HepG2 (cell line): ENCODE results near the gene CCDC154. TPM values are rescaled to one million over a fixed set of nuclear protein-coding genes. Genes with fewer than 3 reads are reported as not detected.

Source experiments
- polyA plus RNA-seq, 8 experiments: library from polyadenylated mRNA; depleted of rRNA in 3 of 8; stranded (reverse) in 7 of 8; unstranded in 1 of 8; fragments of >200 nt; fragmentation: Illumina TruSeq in 4 of 8; extraction: Trizol in 4 of 8; gene quantifications; 2 replicates each; pipeline versions ENCODE4 v1.2.1 to v1.2.3, GENCODE V29; 2011 to 2016; ENCODE audit warnings: low read depth in 4 of 8, missing spikeins in 1 of 8, mixed read lengths in 1 of 8; ENCODE audit not compliant: insufficient read depth in 1 of 8
- total RNA-seq, 5 experiments: library from RNA; depleted of rRNA; stranded (reverse); fragments of >200 nt; fragmentation: Illumina TruSeq; extraction: Trizol; gene quantifications; 2 replicates each; pipeline ENCODE4 v1.2.3, GENCODE V29; 2016; ENCODE audit warnings: low read depth in 1 of 5

The CCDC154 gene
- total and polyA plus RNA-seq, 2 of the 13 experiments (the other 11 are each of a cell fraction or from before 2014, with no cell fraction given) = 0.92 to 1.5 TPM

Other genes starting within 250 kb of the CCDC154 start
- not detected in 2 replicates for gene TPSG1, start 219.3 kb downstream of the CCDC154 start, total RNA-seq (2016; rRNA removed; fragmentation: Illumina TruSeq; extraction: Trizol)
- gene TPSG1, start 219.3 kb downstream of the CCDC154 start, polyA plus RNA-seq (2011; rRNA removed) = not detected in 2 replicates
- not detected in 2 replicates for gene TPSB2, start 214.4 kb downstream of the CCDC154 start, total RNA-seq (2016; rRNA removed; fragmentation: Illumina TruSeq; extraction: Trizol)
- 0.14 TPM in 1 of 2 replicates, not detected in the other for gene TPSB2, start 214.4 kb downstream of the CCDC154 start, polyA plus RNA-seq (2011; rRNA removed)
- not detected in 2 replicates for gene TPSAB1, start 203.9 kb downstream of the CCDC154 start, total RNA-seq (2016; rRNA removed; fragmentation: Illumina TruSeq; extraction: Trizol)
- 0.05 and 0.12 TPM in 2 replicates for gene TPSAB1, start 203.9 kb downstream of the CCDC154 start, polyA plus RNA-seq (2011; rRNA removed)
- gene TPSD1, start 188.5 kb downstream of the CCDC154 start, total RNA-seq (2016; rRNA removed; fragmentation: Illumina TruSeq; extraction: Trizol) = not detected in 2 replicates
- not detected in 2 replicates for gene TPSD1, start 188.5 kb downstream of the CCDC154 start, polyA plus RNA-seq (2011; rRNA removed)
- 75.8 and 87.9 TPM in 2 replicates for gene UBE2I, start 134.9 kb downstream of the CCDC154 start, total RNA-seq (2016; rRNA removed; fragmentation: Illumina TruSeq; extraction: Trizol)
- gene UBE2I, start 134.9 kb downstream of the CCDC154 start, polyA plus RNA-seq (2011; rRNA removed) = 79.5 and 98.9 TPM in 2 replicates
- gene BAIAP3, start 110.9 kb downstream of the CCDC154 start, total RNA-seq (2016; rRNA removed; fragmentation: Illumina TruSeq; extraction: Trizol) = 2.0 and 3.2 TPM in 2 replicates
- gene BAIAP3, start 110.9 kb downstream of the CCDC154 start, polyA plus RNA-seq (2011; rRNA removed) = 5.7 and 9.1 TPM in 2 replicates
- 45.1 and 51.0 TPM in 2 replicates for gene TSR3, start 92.7 kb downstream of the CCDC154 start, total RNA-seq (2016; rRNA removed; fragmentation: Illumina TruSeq; extraction: Trizol)
- gene TSR3, start 92.7 kb downstream of the CCDC154 start, polyA plus RNA-seq (2011; rRNA removed) = 24.2 and 26.2 TPM in 2 replicates
- 8.8 and 22.7 TPM in 2 replicates for gene GNPTG, start 92.6 kb downstream of the CCDC154 start, total RNA-seq (2016; rRNA removed; fragmentation: Illumina TruSeq; extraction: Trizol)
- 71.1 and 79.9 TPM in 2 replicates for gene GNPTG, start 92.6 kb downstream of the CCDC154 start, polyA plus RNA-seq (2011; rRNA removed)
- gene UNKL, start 29.9 kb downstream of the CCDC154 start, total RNA-seq (2016; rRNA removed; fragmentation: Illumina TruSeq; extraction: Trizol) = 11.0 and 17.6 TPM in 2 replicates
- gene UNKL, start 29.9 kb downstream of the CCDC154 start, polyA plus RNA-seq (2011; rRNA removed) = 10.4 and 13.4 TPM in 2 replicates
- gene UQCC4, start 23.8 kb downstream of the CCDC154 start, total RNA-seq (2016; rRNA removed; fragmentation: Illumina TruSeq; extraction: Trizol) = 29.6 and 29.9 TPM in 2 replicates
- 17.6 and 19.2 TPM in 2 replicates for gene UQCC4, start 23.8 kb downstream of the CCDC154 start, polyA plus RNA-seq (2011; rRNA removed)
- gene PERCC1, start 13.5 kb downstream of the CCDC154 start, total RNA-seq (2016; rRNA removed; fragmentation: Illumina TruSeq; extraction: Trizol) = 0.15 TPM in 1 of 2 replicates, not detected in the other
- not detected in 2 replicates for gene PERCC1, start 13.5 kb downstream of the CCDC154 start, polyA plus RNA-seq (2011; rRNA removed)
- 9.8 and 25.1 TPM in 2 replicates for gene CLCN7, start 30.5 kb upstream of the CCDC154 start, total RNA-seq (2016; rRNA removed; fragmentation: Illumina TruSeq; extraction: Trizol)
- gene CLCN7, start 30.5 kb upstream of the CCDC154 start, polyA plus RNA-seq (2011; rRNA removed) = 24.6 and 33.6 TPM in 2 replicates
- not detected in 2 replicates for gene PTX4, start 44.4 kb upstream of the CCDC154 start, total RNA-seq (2016; rRNA removed; fragmentation: Illumina TruSeq; extraction: Trizol)
- gene PTX4, start 44.4 kb upstream of the CCDC154 start, polyA plus RNA-seq (2011; rRNA removed) = 0.04 TPM in 1 of 2 replicates, not detected in the other
- 8.9 and 17.9 TPM in 2 replicates for gene TELO2, start 48.8 kb upstream of the CCDC154 start, total RNA-seq (2016; rRNA removed; fragmentation: Illumina TruSeq; extraction: Trizol)
- gene TELO2, start 48.8 kb upstream of the CCDC154 start, polyA plus RNA-seq (2011; rRNA removed) = 10.1 and 12.5 TPM in 2 replicates
- gene TMEM204, start 89.1 kb upstream of the CCDC154 start, total RNA-seq (2016; rRNA removed; fragmentation: Illumina TruSeq; extraction: Trizol) = not detected in 2 replicates
- gene TMEM204, start 89.1 kb upstream of the CCDC154 start, polyA plus RNA-seq (2011; rRNA removed) = not detected in 2 replicates
- 7.8 and 9.5 TPM in 2 replicates for gene IFT140, start 167.5 kb upstream of the CCDC154 start, total RNA-seq (2016; rRNA removed; fragmentation: Illumina TruSeq; extraction: Trizol)
- gene IFT140, start 167.5 kb upstream of the CCDC154 start, polyA plus RNA-seq (2011; rRNA removed) = 5.8 and 7.0 TPM in 2 replicates
- gene CRAMP1, start 167.8 kb upstream of the CCDC154 start, total RNA-seq (2016; rRNA removed; fragmentation: Illumina TruSeq; extraction: Trizol) = 6.6 and 6.8 TPM in 2 replicates
- gene CRAMP1, start 167.8 kb upstream of the CCDC154 start, polyA plus RNA-seq (2011; rRNA removed) = 9.7 and 13.0 TPM in 2 replicates
- gene JPT2, start 233.7 kb upstream of the CCDC154 start, total RNA-seq (2016; rRNA removed; fragmentation: Illumina TruSeq; extraction: Trizol) = 89.4 and 127 TPM in 2 replicates
- 52.5 and 53.5 TPM in 2 replicates for gene JPT2, start 233.7 kb upstream of the CCDC154 start, polyA plus RNA-seq (2011; rRNA removed)